Measurements from ENCODE around the gene AUTS2. TPM values are rescaled to one million over a fixed set of nuclear protein-coding genes. Genes with fewer than 3 reads are reported as not detected.
A peak's percentile ranks its signal among the peaks of the same experiment; 100 is the strongest.

AUTS2 gene
- total RNA-seq, 6 experiments from 2014 or later: 10.4 to 32.0 (median 19.3) TPM

- WGBS (ENCODE audit: insufficient coverage, low coverage, low lambda C conversion rate, missing lambda C conversion rate): 26% methylated on average over 9 of the region's 11 CpGs
- ATAC-seq (peak; percentile 62 to 75 (median 72)), DNase-seq (peak; percentile 41 to 80 (median 64))
- Histone ChIP-seq H3K36me3 (no peaks in the 10 kb centered on the region), H3K27ac (peak overlapping the region in 2 of 3 donors; percentile 45 to 65), H3K4me3 (no peak overlapping the region), H3K4me1 (peaks cover 0 to 53% (median 13%) of the 10 kb centered on the region in 4 donors), H3K27me3 (no peaks in the 10 kb centered on the region), H3K9me3 (no peaks in the 10 kb centered on the region)
- TF ChIP-seq CTCF (IDR thresholded peaks at IDR 0.05) (no peak), POLR2A (IDR thresholded peaks at IDR 0.05) (no peak)
- intact Hi-C loops (cut with DNase I): no loop called here
Measured at GRCh38 chr7:70574970-70575799, 976.9 kb downstream of the AUTS2 start.

- Histone ChIP-seq H3K36me3 (no peaks in the 10 kb centered on the region), H3K4me3 (no peak overlapping the region), H3K27ac (no peak overlapping the region), H3K9me3 (no peaks in the 10 kb centered on the region), H3K27me3 (no peaks in the 10 kb centered on the region), H3K4me1 (peaks cover 0 to 34% (median 8%) of the 10 kb centered on the region in 4 donors)
- ATAC-seq: no peak
- no peak for DNase-seq
- intact Hi-C loops (cut with DNase I): no loop called here
- TF ChIP-seq POLR2A (IDR thresholded peaks at IDR 0.05) (no peak), CTCF (IDR thresholded peaks at IDR 0.05) (no peak)
- WGBS (ENCODE audit: insufficient coverage, low coverage, low lambda C conversion rate, missing lambda C conversion rate): 95% methylated on average over 2 of the region's 2 CpGs
Measured at GRCh38 chr7:70577078-70577477, 978.8 kb downstream of the AUTS2 start.

- DNase-seq (no peak), ATAC-seq (no peak)
- Histone ChIP-seq H3K9me3 (no peaks in the 10 kb centered on the region), H3K27ac (no peak overlapping the region), H3K4me1 (peaks cover 0 to 24% (median 8%) of the 10 kb centered on the region in 4 donors), H3K4me3 (no peak overlapping the region), H3K36me3 (no peaks in the 10 kb centered on the region), H3K27me3 (no peaks in the 10 kb centered on the region)
- TF ChIP-seq POLR2A (IDR thresholded peaks at IDR 0.05) (no peak), CTCF (IDR thresholded peaks at IDR 0.05) (no peak)
- intact Hi-C loops (cut with DNase I): no loop called here
- 83% methylated on average over 1 of the region's 3 CpGs for WGBS (ENCODE audit: insufficient coverage, low coverage, low lambda C conversion rate, missing lambda C conversion rate)
Measured at GRCh38 chr7:70578131-70578530, 979.9 kb downstream of the AUTS2 start.

- intact Hi-C loops (cut with DNase I): no loop called here
- Histone ChIP-seq H3K27me3 (no peaks in the 10 kb centered on the region), H3K36me3 (no peaks in the 10 kb centered on the region), H3K9me3 (no peaks in the 10 kb centered on the region), H3K4me1 (peaks cover 0 to 18% (median 6%) of the 10 kb centered on the region in 4 donors), H3K4me3 (no peak overlapping the region), H3K27ac (no peak overlapping the region)
- 58% methylated on average over 6 of the region's 6 CpGs for WGBS (ENCODE audit: insufficient coverage, low coverage, low lambda C conversion rate, missing lambda C conversion rate)
- ATAC-seq (no peak), DNase-seq (no peak)
- no peak for TF ChIP-seq CTCF (IDR thresholded peaks at IDR 0.05)
- TF ChIP-seq POLR2A (IDR thresholded peaks at IDR 0.05): no peak
Measured at GRCh38 chr7:70579397-70580097, 981.3 kb downstream of the AUTS2 start.
